B cell (primary cell): ENCODE results near the gene PARK7.
"Not testable (repeated sequence)": the region's sequence is repeated elsewhere in the genome, so short reads cannot be mapped to it uniquely, and the experiment has no call there.

Experiments
- CTCF ChIP-seq: fragments of 200-600 bp; IDR thresholded peaks from one replicate; pipeline ENCODE4 v1.8.0; 2022; ENCODE audit warnings: antibody characterized with exemption, mild to moderate bottlenecking
- EZH2 ChIP-seq: IDR thresholded peaks from 2 replicates; pipeline ENCODE4 v1.6.1; 2012; ENCODE audit warnings: borderline replicate concordance, low read depth, mild to moderate bottlenecking, moderate library complexity, low read length; ENCODE audit not compliant: insufficient read depth, poor library complexity, severe bottlenecking

GRCh38 chr1:7963841-7964240 is 2.3 kb downstream of the PARK7 start:
- not testable (repeated sequence) for TF ChIP-seq CTCF, EZH2
